ENCODE data around the gene E2F3. TPM values are rescaled to one million over a fixed set of nuclear protein-coding genes. Genes with fewer than 3 reads are reported as not detected.

The E2F3 gene
- polyA plus RNA-seq, 3 donors, result 7.5 to 14.6 (median 8.9) TPM

DNA sequence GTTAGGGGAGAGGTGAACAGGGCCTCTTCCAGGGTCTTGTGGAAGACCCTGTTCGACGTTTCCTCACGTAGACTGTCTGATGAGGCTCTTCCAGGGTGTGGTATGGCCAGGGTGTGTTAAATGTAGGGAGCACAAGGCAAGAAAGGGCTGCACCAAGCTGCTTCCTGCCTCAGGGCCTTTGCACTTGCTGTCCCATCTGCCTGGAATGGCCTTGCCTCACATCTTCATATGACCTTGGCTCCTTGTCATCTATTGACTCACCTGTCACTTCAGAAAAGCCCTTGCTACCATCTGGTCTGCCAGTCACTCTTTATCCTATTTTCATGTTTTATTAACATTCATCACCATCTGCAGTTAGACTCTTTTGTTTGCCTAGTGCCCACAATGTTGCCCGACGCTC lies 31.0 kb downstream of the E2F3 start:
- intact Hi-C loops (cut with micrococcal nuclease), result no loop called here
- 93% methylated on average over 2 of the region's 5 CpGs for WGBS (ENCODE audit: insufficient coverage)
- Histone ChIP-seq H3K9me3 (replicated peaks in 1 of 2; ENCODE audit: control insufficient read depth in 1 of 2, insufficient read depth in 1 of 2, low read length in 2 of 2) (no peaks in the 10 kb centered on the region), H3K27ac (ENCODE audit: low read depth in 1 of 2, low read length in 2 of 2) (peak overlapping the region in 1 of 2 donors; percentile 18), H3K27me3 (ENCODE audit: control insufficient read depth in 2 of 2, insufficient read depth in 2 of 2, low read length in 2 of 2) (no peaks in the 10 kb centered on the region), H3K36me3 (replicated peaks in 1 of 2; ENCODE audit: control insufficient read depth in 1 of 2, insufficient read depth in 2 of 2, low read length in 2 of 2) (peaks cover 10 to 43% of the 10 kb centered on the region in 2 donors), H3K4me3 (replicated peaks in 1 of 3; ENCODE audit: low read depth in 2 of 3, low read length in 3 of 3) (no peak overlapping the region), H2AFZ (ENCODE audit: insufficient read depth, low read depth, low read length, poor library complexity, severe bottlenecking) (no peak overlapping the region), H3K4me2 (replicated peaks; ENCODE audit: extremely low read depth, low read length, poor library complexity, severe bottlenecking) (no peak overlapping the region), H3K79me2 (ENCODE audit: insufficient read depth, low read length) (peaks cover 98% of the 10 kb centered on the region), H4K20me1 (ENCODE audit: insufficient read depth, low read length) (peaks cover 93% of the 10 kb centered on the region), H3K9ac (ENCODE audit: insufficient read depth, low read length, poor library complexity, severe bottlenecking) (no peak overlapping the region), H3K4me1 (ENCODE audit: control insufficient read depth in 1 of 2, insufficient read depth in 2 of 2, low read length in 2 of 2) (peaks cover 6 to 7% of the 10 kb centered on the region in 2 donors)
- Mint-ChIP-seq H3K36me3 (peaks cover 30 to 52% of the 10 kb centered on the region in 2 donors), H3K4me1 (peaks cover 15% of the 10 kb centered on the region), H3K9me3 (peaks cover 0 to 1% (median 0%) of the 10 kb centered on the region in 7 donors), H3K27ac (peak overlapping the region in 4 of 7 donors; percentile 1 to 61 (median 5)), H3K27me3 (ENCODE audit: low read depth in 3 of 3) (no peaks in the 10 kb centered on the region), H3K4me3 (no peak overlapping the region)
- TF ChIP-seq, protein P1, sequence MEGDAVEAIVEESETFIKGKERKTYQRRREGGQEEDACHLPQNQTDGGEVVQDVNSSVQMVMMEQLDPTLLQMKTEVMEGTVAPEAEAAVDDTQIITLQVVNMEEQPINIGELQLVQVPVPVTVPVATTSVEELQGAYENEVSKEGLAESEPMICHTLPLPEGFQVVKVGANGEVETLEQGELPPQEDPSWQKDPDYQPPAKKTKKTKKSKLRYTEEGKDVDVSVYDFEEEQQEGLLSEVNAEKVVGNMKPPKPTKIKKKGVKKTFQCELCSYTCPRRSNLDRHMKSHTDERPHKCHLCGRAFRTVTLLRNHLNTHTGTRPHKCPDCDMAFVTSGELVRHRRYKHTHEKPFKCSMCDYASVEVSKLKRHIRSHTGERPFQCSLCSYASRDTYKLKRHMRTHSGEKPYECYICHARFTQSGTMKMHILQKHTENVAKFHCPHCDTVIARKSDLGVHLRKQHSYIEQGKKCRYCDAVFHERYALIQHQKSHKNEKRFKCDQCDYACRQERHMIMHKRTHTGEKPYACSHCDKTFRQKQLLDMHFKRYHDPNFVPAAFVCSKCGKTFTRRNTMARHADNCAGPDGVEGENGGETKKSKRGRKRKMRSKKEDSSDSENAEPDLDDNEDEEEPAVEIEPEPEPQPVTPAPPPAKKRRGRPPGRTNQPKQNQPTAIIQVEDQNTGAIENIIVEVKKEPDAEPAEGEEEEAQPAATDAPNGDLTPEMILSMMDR (IDR thresholded peaks at IDR 0.05), result no peak
- no peak for DNase-seq

DNA sequence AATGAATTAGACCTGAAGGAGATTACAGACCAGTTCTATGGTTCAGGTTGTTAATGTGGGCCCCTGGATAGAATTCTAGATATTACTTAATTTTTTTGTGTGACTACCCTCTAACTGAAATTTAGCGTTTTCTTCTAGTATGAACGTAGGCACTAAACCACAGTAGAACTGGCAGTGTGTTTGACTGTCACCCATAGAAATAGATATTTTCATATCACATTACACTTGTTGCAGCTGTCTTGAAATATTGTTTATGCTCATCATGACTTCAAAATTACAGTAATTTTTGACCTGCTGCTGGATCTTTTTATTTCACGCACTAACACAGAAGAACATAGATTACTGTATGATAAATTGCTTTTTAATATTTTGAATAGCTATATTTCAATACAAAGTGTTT lies 31.6 kb downstream of the E2F3 start:
- Histone ChIP-seq H3K36me3 (replicated peaks in 1 of 2; ENCODE audit: control insufficient read depth in 1 of 2, insufficient read depth in 2 of 2, low read length in 2 of 2) (peaks cover 10 to 48% of the 10 kb centered on the region in 2 donors), H4K20me1 (ENCODE audit: insufficient read depth, low read length) (peaks cover 93% of the 10 kb centered on the region), H3K9me3 (replicated peaks in 1 of 2; ENCODE audit: control insufficient read depth in 1 of 2, insufficient read depth in 1 of 2, low read length in 2 of 2) (no peaks in the 10 kb centered on the region), H3K79me2 (ENCODE audit: insufficient read depth, low read length) (peaks cover 98% of the 10 kb centered on the region), H3K9ac (ENCODE audit: insufficient read depth, low read length, poor library complexity, severe bottlenecking) (no peak overlapping the region), H3K27me3 (ENCODE audit: control insufficient read depth in 2 of 2, insufficient read depth in 2 of 2, low read length in 2 of 2) (no peaks in the 10 kb centered on the region), H2AFZ (ENCODE audit: insufficient read depth, low read depth, low read length, poor library complexity, severe bottlenecking) (no peak overlapping the region), H3K27ac (ENCODE audit: low read depth in 1 of 2, low read length in 2 of 2) (peak overlapping the region in 1 of 2 donors; percentile 18), H3K4me3 (replicated peaks in 1 of 3; ENCODE audit: low read depth in 2 of 3, low read length in 3 of 3) (no peak overlapping the region), H3K4me1 (ENCODE audit: control insufficient read depth in 1 of 2, insufficient read depth in 2 of 2, low read length in 2 of 2) (peaks cover under 1% of the 10 kb centered on the region in 2 donors), H3K4me2 (replicated peaks; ENCODE audit: extremely low read depth, low read length, poor library complexity, severe bottlenecking) (no peak overlapping the region)
- Mint-ChIP-seq H3K27me3 (ENCODE audit: low read depth in 3 of 3) (no peaks in the 10 kb centered on the region), H3K4me3 (no peak overlapping the region), H3K4me1 (peaks cover 9% of the 10 kb centered on the region), H3K27ac (peak overlapping the region in 2 of 7 donors; percentile 1 to 61), H3K36me3 (peaks cover 30 to 54% of the 10 kb centered on the region in 2 donors), H3K9me3 (peaks cover 0 to 1% (median 0%) of the 10 kb centered on the region in 7 donors)
- intact Hi-C loops (cut with micrococcal nuclease), result no loop called here
- TF ChIP-seq, protein P1 (IDR thresholded peaks at IDR 0.05), result no peak
- WGBS (ENCODE audit: insufficient coverage), result no CpG with 5 or more reads among the region's 3 CpGs
- DNase-seq, result no peak

Data from CD14-positive monocyte (primary cell).